H9 (cell line): Measurements from ENCODE around the gene TPM3. TPM values are rescaled to one million over a fixed set of nuclear protein-coding genes. Genes with fewer than 3 reads are reported as not detected.

Source experiments
- DNase-seq: peaks from one replicate; pipeline ENCODE4 v3.0.0-alpha.2; 2017
- H2AFZ ChIP-seq: one replicate; pipeline ENCODE4 v1.6.1; 2013; ENCODE audit warnings: mild to moderate bottlenecking, low read length, control low read depth, moderate library complexity
- H2AK5ac ChIP-seq: 2 replicates; pipeline ENCODE4 v1.6.1; 2013; ENCODE audit warnings: low read length, control low read depth, mixed read lengths; ENCODE audit not compliant: insufficient read length
- H2BK120ac ChIP-seq: one replicate; pipeline ENCODE4 v1.6.1; 2013; ENCODE audit warnings: low read depth, mild to moderate bottlenecking, low read length, control low read depth, inconsistent platforms; ENCODE audit not compliant: poor library complexity, severe bottlenecking
- H2BK12ac ChIP-seq: 2 replicates; pipeline ENCODE4 v1.6.1; 2013; ENCODE audit warnings: low read length, control low read depth, mixed read lengths, low read depth; ENCODE audit not compliant: insufficient read length
- H2BK15ac ChIP-seq: 2 replicates; pipeline ENCODE4 v1.6.1; 2013; ENCODE audit warnings: low read depth, low read length, control low read depth
- H2BK20ac ChIP-seq: one replicate; pipeline ENCODE4 v1.6.1; 2013; ENCODE audit warnings: low read depth, mild to moderate bottlenecking, low read length, control low read depth, inconsistent platforms; ENCODE audit not compliant: poor library complexity, severe bottlenecking
- H2BK5ac ChIP-seq: 2 replicates; pipeline ENCODE4 v1.6.1; 2013; ENCODE audit warnings: low read length, control low read depth, mixed read lengths; ENCODE audit not compliant: insufficient read length
- H3K14ac ChIP-seq: 2 replicates; pipeline ENCODE4 v1.6.1; 2013; ENCODE audit warnings: low read length, control low read depth; ENCODE audit not compliant: insufficient read depth
- H3K18ac ChIP-seq: 2 replicates; pipeline ENCODE4 v1.6.1; 2013; ENCODE audit warnings: low read depth, mild to moderate bottlenecking, mixed read lengths, low read length, control low read depth; ENCODE audit not compliant: insufficient read length
- H3K23ac ChIP-seq: 2 replicates; pipeline ENCODE4 v1.6.1; 2013; ENCODE audit warnings: low read length, control low read depth, mixed read lengths, low read depth; ENCODE audit not compliant: insufficient read length
- H3K23me2 ChIP-seq: 2 replicates; pipeline ENCODE4 v1.6.1; 2013; ENCODE audit warnings: low read depth, mild to moderate bottlenecking, mixed read lengths, low read length, control low read depth; ENCODE audit not compliant: insufficient read length, poor library complexity, severe bottlenecking
- H3K27ac ChIP-seq: 2 replicates; pipeline ENCODE4 v1.5.1; 2013; ENCODE audit warnings: low read length, control low read depth, mixed read lengths, low read depth; ENCODE audit not compliant: insufficient read length
- H3K27me3 ChIP-seq: 2 replicates; pipeline ENCODE4 v1.6.1; 2013; ENCODE audit warnings: low read length, control low read depth, inconsistent platforms; ENCODE audit not compliant: insufficient read depth
- H3K4ac ChIP-seq: 2 replicates; pipeline ENCODE4 v1.6.1; 2013; ENCODE audit warnings: low read depth, mild to moderate bottlenecking, control low read depth, inconsistent platforms, low read length, moderate library complexity
- H3K4me1 ChIP-seq: 2 replicates; pipeline ENCODE4 v1.6.1; 2013; ENCODE audit warnings: low read length, control low read depth, inconsistent platforms; ENCODE audit not compliant: insufficient read depth
- H3K4me2 ChIP-seq: 2 replicates; pipeline ENCODE4 v1.6.1; 2013; ENCODE audit warnings: low read length, control low read depth, mixed read lengths; ENCODE audit not compliant: insufficient read length, insufficient read depth
- H3K56ac ChIP-seq: 2 replicates; pipeline ENCODE4 v1.6.1; 2013; ENCODE audit warnings: low read depth, mild to moderate bottlenecking, mixed read lengths, low read length, control low read depth; ENCODE audit not compliant: insufficient read length
- H3K79me1 ChIP-seq: 2 replicates; pipeline ENCODE4 v1.6.1; 2013; ENCODE audit warnings: low read depth, mild to moderate bottlenecking, moderate library complexity, low read length, control low read depth, inconsistent platforms; ENCODE audit not compliant: insufficient read depth, poor library complexity, severe bottlenecking
- H3K79me2 ChIP-seq: 2 replicates; pipeline ENCODE4 v1.6.1; 2013; ENCODE audit warnings: low read length, control low read depth, inconsistent platforms; ENCODE audit not compliant: insufficient read depth
- H3K9ac ChIP-seq: 2 replicates; pipeline ENCODE4 v1.6.1; 2013; ENCODE audit warnings: low read length, control low read depth, mixed read lengths; ENCODE audit not compliant: insufficient read length; ENCODE audit errors: extremely low read depth
- H3K9me3 ChIP-seq: one replicate; pipeline ENCODE4 v1.6.1; 2013; ENCODE audit warnings: low read depth, low read length, inconsistent platforms; ENCODE audit not compliant: control insufficient read depth
- H3T11ph ChIP-seq: one replicate; pipeline ENCODE4 v1.6.1; 2013; ENCODE audit warnings: mild to moderate bottlenecking, low read length, control low read depth, inconsistent platforms
- H4K20me1 ChIP-seq: one replicate; pipeline ENCODE4 v1.6.1; 2013; ENCODE audit not compliant: control insufficient read depth, insufficient read length, insufficient read depth
- H4K5ac ChIP-seq: 2 replicates; pipeline ENCODE4 v1.6.1; 2013; ENCODE audit warnings: low read depth, mild to moderate bottlenecking, mixed read lengths, low read length, control low read depth; ENCODE audit not compliant: insufficient read length
- H4K8ac ChIP-seq: replicated peaks from 2 replicates; pipeline ENCODE4 v1.6.1; 2013; ENCODE audit warnings: low read length, control low read depth, mixed read lengths, low read depth; ENCODE audit not compliant: insufficient read length
- H4K91ac ChIP-seq: 2 replicates; pipeline ENCODE4 v1.6.1; 2013; ENCODE audit warnings: low read depth, mild to moderate bottlenecking, moderate library complexity, mixed read lengths, low read length, control low read depth; ENCODE audit not compliant: insufficient read length
- H3K27ac Mint-ChIP-seq, 3 experiments: 2 replicates in 2 of 3; 3 replicates in 1 of 3; pipeline ENCODE4 v1.8.0; 2020 to 2021; ENCODE audit warnings: mixed read lengths in 3 of 3, mild to moderate bottlenecking in 1 of 3, moderate library complexity in 1 of 3
- H3K27me3 Mint-ChIP-seq: 2 replicates; pipeline ENCODE4 v1.8.0; 2021; ENCODE audit warnings: low read depth, mild to moderate bottlenecking, moderate library complexity, mixed read lengths
- H3K36me3 Mint-ChIP-seq, 3 experiments: 2 replicates in 2 of 3; 3 replicates in 1 of 3; pipeline ENCODE4 v1.8.0; 2020 to 2021; ENCODE audit warnings: low read depth in 3 of 3, mixed read lengths in 3 of 3; ENCODE audit not compliant: insufficient read depth in 1 of 3
- H3K4me1 Mint-ChIP-seq, 2 experiments: 2 replicates each; pipeline ENCODE4 v1.8.0; 2020; ENCODE audit warnings: mixed read lengths in 2 of 2
- H3K4me3 Mint-ChIP-seq, 2 experiments: 2 replicates in 1 of 2; 3 replicates in 1 of 2; pipeline ENCODE4 v1.8.0; 2020 to 2021; ENCODE audit warnings: mild to moderate bottlenecking in 2 of 2, mixed read lengths in 2 of 2, moderate library complexity in 1 of 2
- H3K9me3 Mint-ChIP-seq, 2 experiments: 2 replicates in 1 of 2; 3 replicates in 1 of 2; pipeline ENCODE4 v1.8.0; 2020; ENCODE audit warnings: mild to moderate bottlenecking in 2 of 2, mixed read lengths in 2 of 2, moderate library complexity in 1 of 2
- WGBS: extraction: QIAGEN DNeasy Blood & Tissue Kit; methylation state at CpG from one replicate; pipeline ENCODE4 v1.1.7; 2013; ENCODE audit warnings: missing lambda C conversion rate, low lambda C conversion rate, mixed read lengths; ENCODE audit not compliant: insufficient read length; ENCODE audit errors: extremely low coverage; 5-methylcytosine and 5-hydroxymethylcytosine counted together
- total RNA-seq: library from RNA; stranded (reverse); gene quantifications from 2 replicates; pipeline ENCODE4 v1.2.1, GENCODE V29; 2021
- TF ChIP-seq, protein P1 (sequence below): fragments of 200-600 bp; sonication (generic); conservative IDR thresholded peaks from 3 replicates; pipeline ENCODE4 v1.8.0; 2021; ENCODE audit warnings: antibody characterized with exemption, mild to moderate bottlenecking

Gene TPM3
- total RNA-seq, 1 experiment from 2014 or later, result 508 TPM

DNA sequence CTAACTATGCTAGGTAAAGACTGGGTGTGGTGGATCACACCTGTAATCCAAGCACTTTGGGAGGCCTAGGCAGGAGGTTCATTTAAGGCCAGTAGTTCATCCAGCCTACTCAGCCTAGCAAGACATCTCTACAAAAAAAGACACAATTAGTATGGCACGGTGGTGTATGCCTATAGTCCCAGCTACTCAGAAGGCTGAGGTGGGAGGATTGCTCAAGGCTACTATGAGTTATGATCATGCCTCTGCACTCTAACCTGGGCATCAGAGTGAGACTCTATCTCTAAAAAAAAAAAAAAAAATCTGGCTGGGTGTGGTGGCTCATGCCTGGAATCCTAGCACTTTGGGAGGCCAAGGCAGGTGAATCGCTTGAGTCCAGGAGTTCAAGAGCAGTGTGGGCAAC lies 58.6 kb downstream of the TPM3 start:
- no peak overlapping the region for H3K27ac ChIP-seq
- no peaks in the 10 kb centered on the region for H3K79me1 ChIP-seq
- no peak overlapping the region for H4K91ac ChIP-seq
- H4K8ac ChIP-seq, result no peak overlapping the region
- TF ChIP-seq, protein P1, sequence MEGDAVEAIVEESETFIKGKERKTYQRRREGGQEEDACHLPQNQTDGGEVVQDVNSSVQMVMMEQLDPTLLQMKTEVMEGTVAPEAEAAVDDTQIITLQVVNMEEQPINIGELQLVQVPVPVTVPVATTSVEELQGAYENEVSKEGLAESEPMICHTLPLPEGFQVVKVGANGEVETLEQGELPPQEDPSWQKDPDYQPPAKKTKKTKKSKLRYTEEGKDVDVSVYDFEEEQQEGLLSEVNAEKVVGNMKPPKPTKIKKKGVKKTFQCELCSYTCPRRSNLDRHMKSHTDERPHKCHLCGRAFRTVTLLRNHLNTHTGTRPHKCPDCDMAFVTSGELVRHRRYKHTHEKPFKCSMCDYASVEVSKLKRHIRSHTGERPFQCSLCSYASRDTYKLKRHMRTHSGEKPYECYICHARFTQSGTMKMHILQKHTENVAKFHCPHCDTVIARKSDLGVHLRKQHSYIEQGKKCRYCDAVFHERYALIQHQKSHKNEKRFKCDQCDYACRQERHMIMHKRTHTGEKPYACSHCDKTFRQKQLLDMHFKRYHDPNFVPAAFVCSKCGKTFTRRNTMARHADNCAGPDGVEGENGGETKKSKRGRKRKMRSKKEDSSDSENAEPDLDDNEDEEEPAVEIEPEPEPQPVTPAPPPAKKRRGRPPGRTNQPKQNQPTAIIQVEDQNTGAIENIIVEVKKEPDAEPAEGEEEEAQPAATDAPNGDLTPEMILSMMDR, result no peak
- no peak overlapping the region for H2BK12ac ChIP-seq
- no peak overlapping the region for H3T11ph ChIP-seq
- no peak overlapping the region for H3K4me3 Mint-ChIP-seq
- H2AFZ ChIP-seq, result no peak overlapping the region
- no peak overlapping the region for H3K9ac ChIP-seq
- no peak for DNase-seq
- H2BK15ac ChIP-seq, result no peak overlapping the region
- H3K9me3 Mint-ChIP-seq, result no peaks in the 10 kb centered on the region; a peak in 1 of 5 replicates
- no peak overlapping the region for H2BK5ac ChIP-seq
- no peak overlapping the region for H2BK20ac ChIP-seq
- H3K27me3 Mint-ChIP-seq, result no peaks in the 10 kb centered on the region
- no CpG with 5 or more reads among the region's 2 CpGs for WGBS
- no peak overlapping the region for H2BK120ac ChIP-seq
- H3K23ac ChIP-seq, result no peak overlapping the region
- no peak overlapping the region for H3K14ac ChIP-seq
- H3K4me1 ChIP-seq, result no peaks in the 10 kb centered on the region
- no peak overlapping the region for H3K18ac ChIP-seq
- no peaks in the 10 kb centered on the region for H4K20me1 ChIP-seq
- no peaks in the 10 kb centered on the region for H3K79me2 ChIP-seq
- H3K4me2 ChIP-seq, result no peak overlapping the region
- no peak overlapping the region for H3K56ac ChIP-seq
- H3K36me3 Mint-ChIP-seq, result no peaks in the 10 kb centered on the region
- no peaks in the 10 kb centered on the region for H3K27me3 ChIP-seq
- no peak overlapping the region for H3K4ac ChIP-seq
- no peaks in the 10 kb centered on the region for H3K9me3 ChIP-seq
- H4K5ac ChIP-seq, result no peak overlapping the region
- H3K4me1 Mint-ChIP-seq, result no peaks in the 10 kb centered on the region
- no peak overlapping the region for H2AK5ac ChIP-seq
- no peak overlapping the region for H3K27ac Mint-ChIP-seq
- H3K23me2 ChIP-seq, result no peaks in the 10 kb centered on the region
